Skeletal muscle satellite cell (primary cell): Measurements from ENCODE around the gene GRIA4.
"Not testable (repeated sequence)": the region's sequence is repeated elsewhere in the genome, so short reads cannot be mapped to it uniquely, and the experiment has no call there.

Experiments
- H3K27me3 ChIP-seq: 2 replicates; pipeline ENCODE4 v1.7.0; 2013; ENCODE audit warnings: low read length; ENCODE audit not compliant: control insufficient read depth, insufficient read depth
- H3K36me3 ChIP-seq: 2 replicates; pipeline ENCODE4 v1.7.0; 2013; ENCODE audit warnings: mild to moderate bottlenecking, control low read depth, low read length; ENCODE audit not compliant: insufficient read depth
- H3K4me1 ChIP-seq: 2 replicates; pipeline ENCODE4 v1.7.0; 2013; ENCODE audit warnings: low read length; ENCODE audit not compliant: control insufficient read depth, insufficient read depth
- H3K4me2 ChIP-seq: 2 replicates; pipeline ENCODE4 v1.7.0; 2013; ENCODE audit warnings: mild to moderate bottlenecking, low read length
- H3K4me3 ChIP-seq: 2 replicates; pipeline ENCODE4 v1.7.0; 2013; ENCODE audit warnings: low read length
- H3K9ac ChIP-seq: 2 replicates; pipeline ENCODE4 v1.7.0; 2013; ENCODE audit warnings: mild to moderate bottlenecking, low read depth, low read length, moderate library complexity
- H3K9me3 ChIP-seq: replicated peaks from 2 replicates; pipeline ENCODE4 v1.7.0; 2013; ENCODE audit warnings: mild to moderate bottlenecking, control low read depth, low read length

The GRIA4 gene

DNA sequence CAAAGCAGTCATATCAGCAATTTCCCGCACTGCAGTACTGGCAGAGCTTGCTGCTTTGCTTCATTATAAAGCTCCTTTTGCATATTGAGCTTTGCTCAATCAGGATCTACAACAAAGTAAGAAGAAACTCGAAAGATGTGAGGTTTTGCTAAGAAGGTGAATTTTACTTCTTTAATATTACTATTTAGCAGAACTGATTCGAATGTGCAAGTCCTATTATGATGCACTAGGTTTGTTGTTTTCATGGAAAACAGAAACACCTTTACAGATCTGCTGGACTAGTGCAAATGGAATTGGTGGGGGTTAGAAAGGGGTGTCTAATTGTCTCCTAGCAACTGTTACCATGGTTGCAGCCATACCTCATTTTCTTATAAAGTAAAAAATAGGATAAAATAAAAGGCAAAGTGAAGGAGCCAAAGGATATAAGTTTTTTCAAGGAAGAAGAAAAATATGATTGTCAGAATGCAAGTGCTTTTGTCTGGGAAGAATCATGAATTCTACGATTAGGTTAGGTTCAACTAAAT, 259.0 kb downstream of the GRIA4 start:
- no peaks in the 10 kb centered on the region for H3K27me3 ChIP-seq
- H3K4me1 ChIP-seq, result no peaks in the 10 kb centered on the region
- H3K4me3 ChIP-seq, result no peak overlapping the region
- no peak overlapping the region for H3K9ac ChIP-seq
- H3K36me3 ChIP-seq, result no peaks in the 10 kb centered on the region
- no peaks in the 10 kb centered on the region for H3K9me3 ChIP-seq
- H3K4me2 ChIP-seq, result no peak overlapping the region

DNA sequence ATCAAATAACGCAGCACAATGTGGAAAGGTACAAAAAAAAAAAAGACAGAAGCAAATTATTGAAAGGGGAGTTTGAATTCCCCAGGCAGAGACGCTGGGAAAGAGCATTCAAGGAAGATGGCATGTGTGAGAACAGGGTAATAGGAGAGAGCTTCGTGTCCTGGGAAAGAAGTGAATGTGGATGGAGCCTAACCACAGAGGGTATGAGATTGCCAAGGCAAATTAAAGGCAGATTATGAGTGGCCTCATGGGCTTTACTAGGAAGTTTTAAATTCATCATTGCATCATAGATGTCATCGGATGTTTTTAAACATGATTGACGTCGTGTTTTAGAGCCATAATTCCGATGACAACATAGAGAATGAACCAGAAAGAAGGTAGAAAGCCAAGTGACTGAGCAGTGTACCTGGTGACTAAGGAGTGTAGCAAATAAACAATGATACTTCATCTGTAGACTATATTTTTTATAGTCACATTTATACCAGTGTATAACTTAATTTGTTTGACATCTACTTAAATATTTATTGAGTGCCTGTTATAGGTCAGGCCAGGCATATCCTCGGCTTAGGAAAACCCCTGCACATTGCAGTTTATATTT, 260.7 kb downstream of the GRIA4 start:
- H3K4me1 ChIP-seq, result no peaks in the 10 kb centered on the region
- no peak overlapping the region for H3K4me3 ChIP-seq
- no peaks in the 10 kb centered on the region for H3K36me3 ChIP-seq
- H3K9ac ChIP-seq, result no peak overlapping the region
- no peaks in the 10 kb centered on the region for H3K9me3 ChIP-seq
- H3K27me3 ChIP-seq, result no peaks in the 10 kb centered on the region
- H3K4me2 ChIP-seq, result no peak overlapping the region

DNA sequence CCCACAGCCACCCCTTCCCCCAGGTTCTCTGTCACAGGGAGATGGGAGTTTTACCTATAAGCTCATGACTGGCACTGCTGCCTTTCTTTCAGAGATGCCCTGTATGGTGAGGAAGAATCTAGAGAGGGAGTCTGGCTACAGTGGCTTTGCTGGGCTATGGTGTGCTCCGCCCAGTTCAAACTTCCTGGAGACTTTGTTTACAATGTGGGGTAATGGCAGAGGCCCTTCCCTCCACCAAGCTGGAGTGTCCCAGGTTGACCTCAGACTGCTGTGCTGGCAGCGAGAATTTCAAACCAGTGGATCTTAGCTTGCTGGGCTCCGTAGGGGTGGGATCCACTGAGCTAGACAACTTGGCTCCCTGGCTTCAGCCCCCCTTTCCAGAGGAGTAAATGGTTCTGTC, 268.6 kb downstream of the GRIA4 start:
- Histone ChIP-seq H3K4me1 (no peaks in the 10 kb centered on the region), H3K9ac (no peak overlapping the region), H3K36me3 (no peaks in the 10 kb centered on the region), H3K27me3 (no peaks in the 10 kb centered on the region), H3K4me3 (no peak overlapping the region), H3K9me3 (no peaks in the 10 kb centered on the region), H3K4me2 (no peak overlapping the region)

DNA sequence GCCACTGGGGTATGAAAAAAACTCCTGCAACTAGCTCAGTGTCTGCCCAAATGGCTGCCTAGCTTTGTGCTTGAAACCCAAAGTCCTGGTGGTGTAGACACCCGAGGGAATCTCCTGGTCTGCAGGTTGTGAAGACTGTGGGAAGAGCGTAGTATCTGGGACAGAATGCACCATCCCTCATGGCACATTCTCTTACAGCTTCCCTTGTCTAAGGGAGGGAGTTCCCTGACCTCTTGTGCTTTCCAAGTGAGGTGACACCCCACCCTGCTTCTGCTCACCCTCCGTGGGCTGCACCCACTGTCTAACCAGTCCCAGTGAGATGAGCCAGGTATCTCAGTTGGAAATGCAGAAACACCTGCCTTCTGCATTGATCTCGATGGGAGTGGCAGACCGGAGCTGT, 269.1 kb downstream of the GRIA4 start:
- not testable (repeated sequence) for H3K9me3 ChIP-seq, H3K9ac ChIP-seq, H3K4me2 ChIP-seq, H3K4me1 ChIP-seq, H3K36me3 ChIP-seq, H3K27me3 ChIP-seq, H3K4me3 ChIP-seq

DNA sequence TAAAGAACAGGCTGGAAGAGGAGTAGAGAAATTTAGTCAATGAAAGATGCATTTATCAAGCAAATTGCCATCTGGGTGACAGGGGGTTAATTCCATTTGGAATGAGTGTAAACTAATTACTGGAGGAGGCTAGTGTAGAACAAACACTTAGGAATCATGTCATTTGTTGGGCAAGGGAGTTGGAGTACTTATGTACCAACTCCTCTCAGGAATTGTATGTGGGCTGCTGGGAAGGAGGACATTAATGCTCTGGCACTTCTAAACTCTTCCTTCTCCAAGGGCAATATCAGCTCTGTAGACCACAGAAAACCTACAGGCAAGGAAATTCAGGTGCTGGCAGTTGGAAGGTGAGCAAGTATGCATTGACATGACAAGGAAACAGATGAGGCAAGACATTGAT, 271.2 kb downstream of the GRIA4 start:
- Histone ChIP-seq H3K9ac (no peak overlapping the region), H3K36me3 (no peaks in the 10 kb centered on the region), H3K4me2 (no peak overlapping the region), H3K27me3 (no peaks in the 10 kb centered on the region), H3K9me3 (no peaks in the 10 kb centered on the region), H3K4me3 (no peak overlapping the region), H3K4me1 (no peaks in the 10 kb centered on the region)

DNA sequence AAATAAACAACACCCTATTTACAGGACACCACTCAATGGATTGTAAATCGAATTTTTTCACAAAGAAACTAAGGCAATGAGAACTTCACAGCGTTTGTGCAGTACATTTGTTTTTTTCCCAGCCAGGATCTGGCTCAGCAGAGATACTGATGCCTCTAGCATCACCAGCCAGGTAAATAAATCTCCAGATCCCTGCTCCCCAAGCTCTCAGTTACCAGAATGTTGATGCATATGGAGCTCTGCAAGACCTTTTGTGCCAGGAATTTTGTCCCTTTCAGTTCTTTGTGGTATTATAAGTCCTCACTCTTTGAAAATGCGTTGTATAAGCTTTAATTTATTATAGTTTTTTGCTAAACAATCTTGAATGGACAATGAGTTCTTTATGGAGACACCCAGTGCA, 274.6 kb downstream of the GRIA4 start:
- Histone ChIP-seq H3K9me3 (no peaks in the 10 kb centered on the region), H3K9ac (no peak overlapping the region), H3K27me3 (no peaks in the 10 kb centered on the region), H3K4me1 (no peaks in the 10 kb centered on the region), H3K36me3 (no peaks in the 10 kb centered on the region), H3K4me2 (no peak overlapping the region), H3K4me3 (no peak overlapping the region)

DNA sequence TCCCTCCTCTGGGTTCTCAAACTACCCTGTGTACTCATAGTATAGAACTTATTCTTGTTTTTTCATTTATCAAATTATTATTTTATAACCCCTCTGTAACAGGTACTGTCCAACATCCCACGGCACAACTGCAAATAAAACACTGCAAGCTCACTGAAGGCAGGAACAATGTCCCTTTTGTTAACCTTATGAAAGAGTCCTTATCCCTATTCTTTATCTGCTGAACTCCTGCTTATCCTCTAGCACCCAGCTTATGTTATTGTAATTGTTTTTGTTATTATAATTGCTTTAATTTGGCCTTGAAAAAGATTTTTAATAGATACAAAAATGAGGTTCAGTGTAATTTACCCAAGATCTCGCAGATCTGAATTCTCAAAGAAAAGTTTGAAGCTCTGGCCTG, 281.8 kb downstream of the GRIA4 start:
- Histone ChIP-seq H3K4me2 (no peak overlapping the region), H3K4me3 (no peak overlapping the region), H3K9me3 (no peaks in the 10 kb centered on the region), H3K4me1 (no peaks in the 10 kb centered on the region), H3K9ac (no peak overlapping the region), H3K36me3 (no peaks in the 10 kb centered on the region), H3K27me3 (no peaks in the 10 kb centered on the region)

DNA sequence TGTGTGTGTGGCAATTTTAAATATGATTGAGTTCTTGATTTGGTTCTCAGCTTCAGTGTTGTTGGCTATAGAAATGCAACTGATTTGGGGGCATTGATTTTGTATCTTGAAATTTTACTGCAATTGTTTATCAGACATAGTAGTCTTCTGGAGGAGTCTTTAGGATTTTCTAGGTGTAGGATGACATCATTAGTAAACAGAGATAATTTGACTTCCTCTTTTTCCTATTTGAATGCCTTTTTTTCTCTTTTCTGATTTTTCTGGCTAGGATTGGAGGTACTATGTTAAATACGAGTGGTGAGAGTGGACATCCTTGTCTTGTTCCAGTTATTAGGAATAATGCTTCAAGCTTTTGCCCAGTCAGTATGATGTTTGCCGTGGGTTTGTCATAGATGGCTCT, 287.3 kb downstream of the GRIA4 start:
- Histone ChIP-seq H3K36me3 (no peaks in the 10 kb centered on the region), H3K4me1 (no peaks in the 10 kb centered on the region), H3K27me3 (no peaks in the 10 kb centered on the region), H3K9ac (no peak overlapping the region), H3K4me2 (no peak overlapping the region), H3K4me3 (no peak overlapping the region), H3K9me3 (no peaks in the 10 kb centered on the region)

DNA sequence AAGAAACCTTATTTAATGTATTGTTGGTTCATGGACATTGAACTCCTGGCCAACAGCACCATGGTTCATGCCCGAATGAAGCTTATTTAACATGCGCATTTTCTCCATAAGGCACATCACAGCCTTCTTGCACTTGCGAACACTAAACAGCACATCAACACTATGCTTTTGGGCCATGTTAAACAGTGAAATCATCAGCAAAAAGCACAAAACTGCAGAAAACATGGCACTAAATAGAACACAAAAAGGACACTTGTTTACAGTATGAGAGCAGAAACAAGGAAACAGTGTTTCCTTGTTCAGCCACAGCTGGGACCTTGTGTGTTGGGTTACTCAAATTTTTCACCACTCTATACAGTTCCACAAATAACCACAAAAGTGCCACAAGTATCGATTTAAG, 289.9 kb downstream of the GRIA4 start:
- Histone ChIP-seq H3K4me2 (no peak overlapping the region), H3K9me3 (no peaks in the 10 kb centered on the region), H3K9ac (no peak overlapping the region), H3K27me3 (no peaks in the 10 kb centered on the region), H3K4me1 (no peaks in the 10 kb centered on the region), H3K4me3 (no peak overlapping the region), H3K36me3 (no peaks in the 10 kb centered on the region)

DNA sequence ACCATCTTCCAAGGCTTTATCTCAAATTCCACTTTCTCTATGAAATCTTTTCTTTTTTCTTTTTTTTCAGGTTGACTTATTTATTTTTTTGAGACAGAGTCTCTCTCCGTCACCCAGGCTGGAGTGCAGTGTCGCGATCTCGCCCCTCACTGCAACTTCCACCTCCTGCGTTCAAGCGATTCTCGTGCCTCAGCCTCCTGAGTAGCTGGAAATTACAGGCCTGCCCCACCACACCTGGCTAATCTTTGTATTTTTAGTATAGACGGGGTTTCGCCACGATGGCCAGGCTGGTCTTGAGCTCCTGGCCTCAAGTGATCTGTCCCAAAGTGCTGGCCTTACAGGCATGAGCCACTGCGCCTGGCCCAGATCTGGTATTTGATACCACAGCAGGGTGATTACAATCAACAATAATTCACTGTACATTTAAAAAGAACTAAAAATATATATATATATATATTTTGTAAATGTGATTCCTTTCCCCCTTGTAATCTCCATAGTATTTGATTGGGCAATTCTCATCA, 290.7 kb downstream of the GRIA4 start:
- no peaks in the 10 kb centered on the region for H3K36me3 ChIP-seq
- no peaks in the 10 kb centered on the region for H3K4me1 ChIP-seq
- no peaks in the 10 kb centered on the region for H3K27me3 ChIP-seq
- no peaks in the 10 kb centered on the region for H3K9me3 ChIP-seq
- no peak overlapping the region for H3K4me2 ChIP-seq
- H3K4me3 ChIP-seq, result no peak overlapping the region
- H3K9ac ChIP-seq, result no peak overlapping the region

DNA sequence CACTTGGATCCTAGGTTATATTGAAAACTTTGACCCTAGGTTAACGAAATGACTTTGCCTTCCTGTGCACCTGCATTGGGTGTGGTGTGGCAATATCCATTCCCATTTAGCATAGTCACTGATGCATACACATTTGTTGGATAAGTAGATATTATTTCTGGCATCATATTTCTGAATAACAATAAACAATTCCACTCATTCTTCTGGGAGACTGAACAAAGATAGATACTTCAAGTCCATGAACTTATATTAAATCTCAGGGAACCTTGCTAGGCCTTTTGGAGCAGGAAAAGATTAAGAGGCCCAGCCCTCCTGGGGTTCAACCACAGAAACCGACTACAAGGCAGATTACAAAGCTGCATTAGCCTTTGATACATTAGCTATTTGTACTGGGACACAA, 293.2 kb downstream of the GRIA4 start:
- Histone ChIP-seq H3K9me3 (no peaks in the 10 kb centered on the region), H3K4me2 (no peak overlapping the region), H3K27me3 (no peaks in the 10 kb centered on the region), H3K4me3 (no peak overlapping the region), H3K9ac (no peak overlapping the region), H3K4me1 (no peaks in the 10 kb centered on the region), H3K36me3 (no peaks in the 10 kb centered on the region)

DNA sequence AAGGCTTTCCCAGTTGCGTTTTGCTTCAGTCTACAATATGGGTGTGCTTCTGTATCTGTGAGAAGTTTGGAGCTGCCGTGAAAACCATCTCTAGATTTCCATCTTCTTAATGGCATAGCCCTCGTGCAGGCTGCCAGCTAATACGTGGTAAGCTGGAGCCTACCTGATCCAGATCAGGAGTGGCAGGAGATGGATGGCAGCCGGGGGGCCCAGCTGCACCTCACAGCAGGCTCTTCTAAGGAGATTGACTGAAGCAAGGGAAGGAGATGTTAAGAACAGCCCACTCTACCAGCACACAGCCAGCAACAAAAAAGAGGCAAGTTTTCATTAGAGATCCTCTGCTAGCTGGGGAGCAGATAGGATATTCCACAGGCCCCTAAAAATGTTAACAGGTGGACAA, 296.6 kb downstream of the GRIA4 start:
- H3K4me3 ChIP-seq, result no peak overlapping the region
- H3K4me2 ChIP-seq, result no peak overlapping the region
- H3K4me1 ChIP-seq, result peaks cover 4% of the 10 kb centered on the region
- no peaks in the 10 kb centered on the region for H3K36me3 ChIP-seq
- no peak overlapping the region for H3K9ac ChIP-seq
- H3K27me3 ChIP-seq, result no peaks in the 10 kb centered on the region
- H3K9me3 ChIP-seq, result no peaks in the 10 kb centered on the region
